GM18520 (cell line): Measurements from ENCODE around the gene ZNF367.
"Not testable (repeated sequence)": the region's sequence is repeated elsewhere in the genome, so short reads cannot be mapped to it uniquely, and the experiment has no call there.

Experiments
- ATAC-seq: cut with Tn5 transposase; IDR thresholded peaks from one replicate; pipeline ENCODE4 v1.9.1; 2021; ENCODE audit not compliant: unreplicated experiment

ZNF367 gene

GRCh38 chr9:96363175-96363967, 54.8 kb downstream of the ZNF367 start:
- no peak for ATAC-seq

- ATAC-seq: not testable (repeated sequence)
Measured at GRCh38 chr9:96362119-96362518, 56.1 kb downstream of the ZNF367 start.

DNA sequence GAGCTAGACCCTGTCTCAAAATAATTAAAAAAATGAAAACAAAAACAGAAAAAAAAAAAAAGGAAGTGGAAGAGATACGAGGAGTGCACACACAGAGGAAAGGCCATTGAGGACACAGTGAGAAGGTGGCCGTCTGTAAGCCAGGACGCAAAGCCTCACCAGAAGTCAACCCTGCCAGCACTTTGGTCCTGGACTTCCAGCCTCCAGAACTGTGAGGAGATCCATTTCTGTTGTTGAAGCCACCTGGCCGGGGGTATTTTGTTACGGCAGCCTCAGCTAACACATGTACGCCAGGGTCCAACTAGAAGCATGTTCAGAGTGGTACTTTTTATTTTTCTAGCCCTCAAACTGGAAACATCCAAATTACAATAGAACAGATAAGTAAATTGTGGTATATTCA, 56.5 kb downstream of the ZNF367 start:
- no peak for ATAC-seq

- no peak for ATAC-seq
Measured at GRCh38 chr9:96360976-96361375, 57.2 kb downstream of the ZNF367 start.

- not testable (repeated sequence) for ATAC-seq
Measured at GRCh38 chr9:96360523-96360922, 57.6 kb downstream of the ZNF367 start.

DNA sequence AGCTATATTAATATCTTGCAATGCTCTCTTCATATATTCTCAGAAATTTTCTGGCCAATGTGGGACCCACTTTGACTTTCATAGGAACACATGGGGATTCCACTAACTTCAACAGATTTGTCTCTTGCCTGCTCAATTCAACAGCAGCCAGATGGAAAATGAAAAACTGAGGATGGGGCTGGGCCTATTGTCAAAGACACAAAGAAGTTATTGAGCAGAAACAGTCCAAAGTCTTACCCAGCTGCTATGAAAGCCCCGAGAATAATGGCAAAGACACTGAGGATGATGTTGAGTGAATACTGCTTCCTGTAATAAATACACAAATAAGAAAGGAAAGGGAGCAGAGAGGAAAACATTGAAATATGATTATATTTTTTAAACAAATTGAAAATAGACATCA, 67.3 kb downstream of the ZNF367 start:
- ATAC-seq: no peak

DNA sequence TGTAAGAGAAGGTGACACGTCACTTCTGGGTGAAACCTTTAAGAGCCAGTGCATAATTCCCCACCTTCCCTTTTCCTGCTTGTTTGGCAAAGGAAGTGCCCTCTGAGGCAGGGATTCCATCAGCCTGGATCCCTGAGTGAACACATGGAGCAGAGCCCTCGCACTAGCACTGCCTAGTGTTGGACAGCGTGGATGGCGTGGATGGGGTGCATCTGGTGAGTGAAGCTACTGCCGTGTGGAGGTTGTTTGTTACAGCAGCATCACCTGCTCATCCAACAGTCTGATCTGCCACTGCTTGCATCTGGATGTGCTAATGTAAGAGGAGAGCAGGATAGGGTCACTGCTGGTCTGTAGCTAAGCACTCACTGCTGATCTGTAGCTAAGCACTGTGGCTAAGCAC, 69.9 kb downstream of the ZNF367 start:
- ATAC-seq: no peak

DNA sequence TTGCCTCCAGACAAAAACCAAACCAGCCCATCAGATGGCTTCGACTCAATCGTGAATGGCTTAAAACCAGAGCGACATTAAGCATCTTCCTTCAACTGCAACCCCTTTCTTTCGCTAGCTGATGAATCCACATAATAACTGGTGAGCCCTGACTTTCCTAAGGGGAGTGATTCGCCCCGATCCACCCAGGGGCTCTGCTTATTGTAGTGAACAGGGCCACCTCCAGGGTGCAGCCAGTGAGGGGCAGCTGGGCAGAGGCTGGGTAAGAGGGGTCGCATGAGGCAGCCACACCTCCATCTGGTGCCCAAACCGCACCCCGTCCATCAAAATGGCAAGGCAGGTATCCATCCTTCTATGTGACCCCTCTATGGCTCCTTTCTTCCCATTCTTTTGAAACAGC, 72.6 kb downstream of the ZNF367 start:
- ATAC-seq: no peak

DNA sequence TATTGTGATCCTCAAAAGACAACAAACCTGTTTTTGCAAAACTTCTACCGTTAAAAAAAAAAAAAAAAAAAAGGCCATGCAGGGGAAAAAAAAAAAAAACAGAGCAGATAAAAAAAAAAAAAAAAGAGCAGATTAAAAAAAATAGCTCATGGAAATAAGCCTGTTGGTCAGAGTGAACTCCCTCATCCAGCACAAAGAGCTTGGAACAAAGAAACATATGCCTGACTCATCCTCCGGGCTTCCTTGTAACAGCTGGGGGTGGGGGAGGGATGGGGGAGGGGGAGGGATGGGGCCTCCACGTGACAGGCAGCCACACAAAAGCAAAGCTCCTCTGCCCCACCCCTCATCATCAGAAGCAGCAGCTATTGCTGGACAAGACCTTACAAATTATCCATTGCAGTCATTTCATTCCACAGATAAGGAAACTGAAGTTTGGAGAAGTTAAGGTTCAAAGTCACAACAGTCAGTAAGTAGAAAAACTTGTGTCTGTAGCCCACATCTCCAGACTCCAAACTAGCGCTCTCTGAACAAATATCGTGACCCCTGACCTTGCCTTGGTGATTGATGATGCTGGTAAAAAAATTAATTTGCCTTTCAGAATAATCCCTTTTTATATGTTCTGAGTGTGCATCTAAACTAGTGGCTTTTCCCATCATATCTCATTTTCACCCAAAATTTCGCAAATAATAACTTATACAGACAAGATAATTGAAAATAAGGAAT, 73.6 kb downstream of the ZNF367 start:
- ATAC-seq: no peak

DNA sequence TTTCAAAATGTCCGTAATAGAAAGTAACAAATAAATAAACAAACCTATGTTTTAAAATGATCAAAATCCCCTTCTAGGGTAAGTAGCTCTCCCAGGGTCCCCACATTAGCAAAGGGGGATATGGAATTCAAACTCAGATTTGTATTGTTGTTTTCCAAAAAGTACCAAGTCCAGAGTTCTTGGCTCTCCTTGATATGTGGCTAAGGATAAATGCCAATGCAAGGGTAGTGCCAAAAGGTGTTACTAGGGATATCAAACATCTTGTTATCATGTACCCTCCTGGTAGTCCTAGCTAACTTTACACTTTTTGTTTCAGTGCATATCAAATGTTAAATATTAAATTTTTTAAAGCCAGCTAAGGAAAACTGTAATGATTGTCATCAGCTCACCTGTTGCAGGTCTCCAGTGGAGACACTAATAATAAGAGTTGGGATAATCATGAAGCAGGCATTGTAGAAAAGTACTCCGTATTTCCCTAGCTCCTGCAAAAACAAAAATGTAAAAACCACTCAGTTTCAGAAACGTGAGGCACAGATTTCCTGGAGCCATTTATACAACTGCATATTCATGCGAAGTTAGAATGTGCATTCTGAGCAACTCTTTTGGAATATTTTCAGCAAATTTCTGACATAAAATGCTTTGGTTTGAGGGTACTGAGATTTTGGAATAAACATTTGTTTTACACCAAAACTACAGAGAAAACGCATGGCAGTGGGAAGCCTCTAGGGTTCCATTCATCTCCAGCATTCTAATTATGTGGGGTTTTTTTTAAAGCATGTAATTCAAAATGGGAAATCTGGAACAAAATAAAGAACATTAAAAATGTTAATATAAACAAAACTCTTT, 74.4 kb downstream of the ZNF367 start:
- no peak for ATAC-seq

DNA sequence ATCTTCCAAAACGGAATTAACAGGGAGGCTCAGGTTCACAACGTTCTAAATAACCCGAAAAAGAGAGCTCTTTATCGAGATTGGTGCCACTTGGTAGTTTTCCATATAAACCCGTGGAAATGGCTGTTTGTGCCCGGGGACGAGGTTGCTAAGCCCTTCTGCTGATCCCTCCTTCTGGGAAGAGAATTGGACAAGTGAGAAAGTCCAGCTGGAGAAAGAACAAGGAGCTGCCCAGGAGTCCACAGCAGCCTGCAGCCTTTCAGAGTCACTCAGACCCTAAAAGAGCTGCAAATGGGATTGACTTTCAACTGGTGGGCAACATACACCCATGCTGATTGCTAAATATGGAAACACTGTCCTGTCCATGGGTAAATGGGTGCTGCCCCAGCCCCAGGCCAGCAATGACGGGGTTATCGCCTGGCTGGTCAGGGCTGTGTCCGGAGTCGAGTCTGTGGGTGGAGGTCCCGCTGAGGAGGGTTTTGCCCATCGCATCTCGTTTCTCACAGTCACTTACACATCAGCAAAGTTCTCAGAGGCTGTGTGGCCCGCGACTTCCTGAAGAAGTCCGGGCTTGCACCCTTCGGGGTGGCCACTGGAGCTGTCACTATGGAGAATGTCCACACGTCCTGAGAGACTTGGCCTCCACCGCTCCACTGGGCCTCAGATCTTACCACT, 75.5 kb downstream of the ZNF367 start:
- no peak for ATAC-seq

- no peak for ATAC-seq
Measured at GRCh38 chr9:96340707-96341106, 77.5 kb downstream of the ZNF367 start.

GRCh38 chr9:96338299-96338698, 79.9 kb downstream of the ZNF367 start:
- ATAC-seq: no peak
